DMS53 treated with DMSO at 0.1 percent for 48 hours (cell line): ENCODE data around the gene RNH1.

Experiments
- DNase-seq: peaks from one replicate; lab custom pipeline; 2025; ENCODE audit not compliant: unreplicated experiment; lab: John Stamatoyannopoulos, UW

Gene RNH1

DNA sequence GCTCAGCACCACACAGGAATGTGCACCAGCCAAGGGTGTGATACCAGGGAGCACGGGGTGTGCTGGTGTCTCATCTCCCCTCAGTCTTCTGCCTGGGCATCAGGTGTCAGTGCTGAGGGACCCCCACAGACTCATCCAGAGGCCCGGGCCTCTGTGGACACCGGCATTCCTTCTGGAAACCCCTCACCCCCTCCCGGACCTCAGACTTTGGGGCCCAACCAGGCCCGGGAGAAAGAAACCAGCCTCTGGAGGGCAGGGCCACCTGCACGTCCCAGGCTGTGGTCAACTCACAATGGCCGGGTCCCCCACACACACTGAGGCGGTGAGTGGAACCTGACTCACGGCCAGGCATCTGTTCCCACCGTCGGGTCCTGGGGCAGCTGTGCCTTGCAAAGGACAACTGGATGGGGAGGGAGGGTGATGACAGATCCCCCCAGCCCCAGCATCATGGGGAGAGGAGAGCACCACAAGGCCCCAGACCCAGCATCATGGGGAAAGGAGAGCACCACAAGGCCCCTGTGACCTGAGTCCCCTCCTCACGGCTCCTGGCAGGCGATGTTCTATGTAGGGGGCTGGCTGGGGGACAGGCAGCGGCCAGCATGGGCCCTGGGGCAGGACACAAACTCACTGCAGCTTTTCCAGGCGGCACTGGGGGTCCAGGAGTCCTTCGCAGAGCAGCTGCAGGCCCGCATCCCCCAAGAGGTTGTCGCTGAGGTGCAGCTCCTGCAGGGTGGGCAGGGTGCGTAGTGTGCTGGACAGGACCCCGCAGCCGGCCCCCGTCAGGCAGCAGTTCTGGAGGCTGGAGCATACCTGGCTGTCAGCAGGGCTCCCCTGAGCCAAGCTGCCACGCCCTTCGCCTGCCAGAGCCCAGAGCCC is 7.6 kb downstream of the RNH1 start:
- DNase-seq = no peak

DNA sequence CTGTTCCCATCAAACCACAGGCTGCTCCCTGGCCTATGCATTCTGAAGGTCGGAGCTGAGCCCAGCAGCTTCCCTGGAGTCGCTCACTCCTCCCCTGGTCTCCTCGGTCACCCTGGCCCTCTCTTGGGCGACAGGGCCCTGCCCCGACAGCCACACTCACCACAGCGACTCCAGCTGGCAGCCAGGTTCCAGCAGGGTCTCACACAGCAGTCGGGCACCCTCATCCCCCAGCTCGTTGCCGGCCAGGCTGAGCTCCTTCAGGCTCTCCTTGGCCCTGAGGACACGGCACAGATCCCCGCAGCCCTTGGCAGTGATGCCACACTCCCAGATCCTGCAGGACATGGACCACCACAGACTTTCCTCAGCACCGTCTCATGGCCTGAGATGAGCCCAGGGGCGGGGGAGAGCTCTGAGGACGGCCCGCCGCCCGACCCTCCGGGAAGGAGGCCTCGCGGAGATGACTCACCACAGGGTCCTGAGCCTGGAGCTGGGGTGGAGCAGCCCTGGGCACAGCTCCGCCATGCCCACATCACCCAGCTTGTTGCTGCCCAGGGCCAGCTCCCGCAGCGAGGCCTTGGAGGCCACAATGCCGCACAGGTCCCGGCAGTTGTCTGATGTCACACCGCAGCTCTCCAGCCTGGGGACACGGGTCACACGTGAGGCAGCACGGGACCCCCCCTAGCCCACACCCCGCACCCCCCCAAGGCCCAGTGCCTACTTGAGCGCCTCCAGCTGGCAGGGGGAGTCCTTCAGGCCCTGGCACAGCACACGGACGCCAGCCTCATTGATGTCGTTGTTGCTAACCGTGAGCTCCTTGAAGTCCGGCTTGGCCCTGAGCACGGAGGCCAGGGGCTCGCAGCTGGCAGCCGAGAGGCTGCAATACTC is 8.5 kb downstream of the RNH1 start:
- no peak for DNase-seq

DNA sequence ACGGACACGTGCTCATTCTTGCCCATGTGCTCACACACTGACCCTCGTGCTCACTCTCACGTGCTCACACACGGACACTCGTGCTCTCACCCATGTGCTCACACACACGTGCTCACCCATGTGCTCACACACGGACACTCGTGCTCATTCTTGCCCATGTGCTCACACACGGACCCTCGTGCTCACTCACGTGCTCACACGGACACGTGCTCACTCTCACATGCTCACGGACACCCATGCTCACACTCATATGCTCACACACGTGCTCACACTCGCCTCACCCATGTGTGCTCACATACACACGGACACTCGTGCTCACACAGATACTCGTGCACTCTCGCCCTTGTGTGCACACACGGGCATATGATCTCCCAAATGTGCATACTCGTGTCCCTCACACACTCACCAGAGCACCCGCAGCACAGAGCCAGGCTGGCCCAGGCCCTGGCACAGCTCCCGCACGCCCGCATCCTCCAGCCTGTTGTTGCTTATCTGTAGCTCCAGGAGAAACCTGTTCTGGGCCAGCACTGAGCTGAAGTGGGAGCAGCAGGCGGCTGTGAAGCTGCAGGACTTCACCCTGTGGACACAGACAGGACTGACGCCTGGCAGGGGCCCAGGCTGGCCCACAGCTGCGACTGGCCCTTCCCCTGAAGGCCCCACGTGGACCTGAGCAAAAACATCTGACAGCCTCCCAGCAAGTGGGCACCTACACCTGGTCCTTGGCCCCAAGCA is 9.3 kb downstream of the RNH1 start:
- DNase-seq = no peak

DNA sequence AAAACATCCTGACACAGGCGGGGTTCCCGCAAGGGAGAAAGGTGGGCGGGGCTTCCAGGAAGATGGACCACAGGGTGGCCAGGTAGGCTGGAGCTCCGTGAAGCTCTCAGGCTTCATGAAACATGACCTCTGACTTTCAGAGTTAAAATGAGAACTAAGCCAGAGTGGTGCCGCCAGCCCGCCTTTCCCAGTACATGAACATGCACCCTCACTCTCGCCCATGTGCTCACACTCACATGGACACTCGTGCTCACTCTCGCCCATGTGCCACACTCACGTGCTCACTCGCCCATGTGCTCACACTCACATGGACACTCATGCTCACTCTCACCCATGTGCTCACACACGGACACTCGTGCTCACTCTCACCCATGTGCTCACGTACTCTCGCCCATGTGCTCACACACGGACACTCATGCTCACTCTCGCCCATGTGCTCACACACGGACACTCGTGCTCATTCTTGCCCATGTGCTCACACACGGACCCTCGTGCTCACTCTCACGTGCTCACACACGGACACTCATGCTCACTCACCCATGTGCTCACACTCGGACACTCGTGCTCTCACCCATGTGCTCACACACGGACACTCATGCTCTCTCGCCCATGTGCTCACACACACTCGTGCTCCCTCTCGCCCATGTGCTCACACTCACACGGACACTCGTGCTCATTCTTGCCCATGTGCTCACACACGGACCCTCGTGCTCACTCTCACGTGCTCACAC is 10.0 kb downstream of the RNH1 start:
- DNase-seq = peak; percentile 12

- no peak for DNase-seq
Measured at GRCh38 chr11:495537-495931, 11.5 kb downstream of the RNH1 start.

DNA sequence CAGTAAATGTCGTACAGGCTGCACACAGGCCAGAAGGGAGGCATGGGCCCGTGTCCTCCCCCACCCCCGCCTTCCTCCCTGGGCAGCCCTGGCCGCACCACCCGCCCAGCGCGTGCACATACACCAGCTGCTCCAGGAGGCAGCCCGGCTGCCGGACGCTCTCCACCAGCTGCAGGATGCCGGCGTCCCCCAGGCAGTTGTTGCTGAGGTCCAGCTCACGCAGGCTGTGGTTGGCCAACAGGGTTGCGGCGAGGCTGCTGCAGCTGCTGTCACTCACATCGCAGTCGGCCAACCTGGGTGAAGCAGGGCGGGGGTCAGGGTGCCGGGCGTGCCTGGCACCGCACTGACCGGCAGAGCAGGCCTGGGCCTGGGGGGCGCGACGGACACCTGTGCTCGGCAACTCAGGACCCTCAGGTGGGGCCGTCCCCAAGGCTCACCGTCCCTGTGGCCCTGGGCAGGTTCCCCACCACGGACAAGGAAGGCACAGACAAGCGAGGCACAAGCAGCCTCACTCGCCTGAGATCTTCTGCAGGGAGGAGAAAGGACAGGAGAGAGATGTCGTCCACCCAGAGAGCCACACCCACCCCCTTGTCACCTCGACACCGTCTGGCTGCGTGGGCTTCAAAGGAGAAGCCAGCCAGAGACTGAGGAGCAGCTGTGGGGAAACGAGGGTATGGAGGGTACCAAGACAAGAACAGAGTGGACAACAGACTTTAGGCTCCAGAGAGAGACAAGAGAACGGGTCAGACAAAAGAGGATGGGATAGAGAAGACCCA is 12.1 kb downstream of the RNH1 start:
- DNase-seq = peak; percentile 92

- peak; percentile 73 for DNase-seq
Measured at GRCh38 chr11:492427-493226, 14.4 kb downstream of the RNH1 start.

- DNase-seq = no peak
Measured at GRCh38 chr11:491358-491757, 15.7 kb downstream of the RNH1 start.

DNA sequence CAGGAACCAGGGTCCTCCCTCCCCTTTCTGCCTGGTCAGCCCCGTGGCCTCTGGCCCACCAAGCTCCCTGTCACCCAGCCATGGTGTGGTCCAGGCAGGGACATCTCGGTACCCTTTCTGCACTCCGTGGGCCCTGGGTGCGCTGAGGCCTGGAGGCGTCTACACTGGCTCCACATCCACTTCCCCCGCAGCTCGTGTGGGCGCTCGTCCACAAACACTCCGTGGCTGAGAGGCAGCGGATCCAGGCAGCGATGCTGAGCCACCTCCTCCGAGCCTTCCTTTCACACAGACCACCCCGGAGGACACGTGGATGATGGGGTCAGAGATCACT is 16.1 kb downstream of the RNH1 start:
- DNase-seq = no peak

- DNase-seq = no peak
Measured at GRCh38 chr11:490186-490929, 16.7 kb downstream of the RNH1 start.

DNA sequence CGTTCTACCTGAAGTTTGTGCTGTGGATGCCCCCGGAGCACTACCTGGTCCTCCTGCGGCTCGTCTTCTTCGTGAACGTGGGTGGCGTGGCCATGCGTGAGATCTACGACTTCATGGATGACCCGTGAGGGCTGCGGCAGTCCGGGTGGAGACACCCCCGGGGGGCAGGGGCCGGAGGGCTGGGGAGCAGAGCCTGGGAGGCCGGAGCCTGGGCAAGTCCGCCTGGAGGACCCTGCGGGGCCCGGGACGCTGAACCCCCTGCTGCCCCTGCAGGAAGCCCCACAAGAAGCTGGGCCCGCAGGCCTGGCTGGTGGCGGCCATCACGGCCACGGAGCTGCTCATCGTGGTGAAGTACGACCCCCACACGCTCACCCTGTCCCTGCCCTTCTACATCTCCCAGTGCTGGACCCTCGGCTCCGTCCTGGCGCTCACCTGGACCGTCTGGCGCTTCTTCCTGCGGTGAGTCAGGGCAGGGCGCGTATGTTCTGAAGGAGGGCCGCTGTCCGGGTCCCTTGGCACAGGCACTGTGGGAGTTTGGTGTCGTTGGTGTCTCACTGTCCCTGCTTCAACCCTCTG is 17.3 kb downstream of the RNH1 start:
- DNase-seq = no peak

DNA sequence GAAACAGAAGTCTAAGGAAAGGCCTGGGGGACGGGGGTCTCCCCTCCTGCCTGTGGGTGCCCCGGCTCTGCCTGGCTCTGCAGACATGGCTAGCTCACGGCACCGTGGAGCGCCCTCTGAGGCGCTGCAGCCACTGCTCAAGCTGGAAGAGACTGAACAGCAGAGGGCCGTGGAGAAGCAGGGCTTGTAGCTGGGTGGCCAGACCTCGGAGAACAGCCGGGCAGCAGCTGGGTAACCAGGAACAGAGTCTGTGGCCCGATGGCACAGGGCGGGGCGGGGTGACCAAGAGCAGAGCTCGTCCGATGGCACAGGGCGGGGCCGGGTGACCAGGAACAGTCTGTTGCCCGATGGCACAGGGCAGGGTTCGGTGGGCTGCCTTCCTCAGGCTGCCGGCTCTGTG is 18.1 kb downstream of the RNH1 start:
- no peak for DNase-seq

- no peak for DNase-seq
Measured at GRCh38 chr11:488579-488978, 18.5 kb downstream of the RNH1 start.

- no peak for DNase-seq
Measured at GRCh38 chr11:488062-488461, 19.0 kb downstream of the RNH1 start.

GRCh38 chr11:487571-488021 is 19.4 kb downstream of the RNH1 start:
- no peak for DNase-seq

DNA sequence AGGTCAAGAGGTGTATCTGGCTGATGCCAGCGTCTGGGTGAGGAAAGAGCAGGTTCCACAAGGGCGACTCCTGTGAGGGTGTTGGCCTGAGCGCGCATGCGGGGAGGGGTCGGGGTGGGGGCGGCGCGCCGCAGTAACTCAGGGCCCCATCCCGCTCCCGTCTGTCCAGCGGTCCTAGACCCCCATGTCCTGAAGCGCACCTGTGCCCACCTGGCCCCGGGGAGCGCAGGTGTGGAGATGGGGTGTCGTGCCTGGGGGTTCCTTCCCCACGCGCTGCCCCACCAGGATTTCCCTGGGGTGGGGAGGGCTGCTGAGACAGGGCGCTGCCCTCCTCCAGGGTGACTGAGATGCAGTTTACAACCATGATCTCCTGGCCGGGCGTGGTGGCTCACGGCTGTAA is 20.9 kb downstream of the RNH1 start:
- no peak for DNase-seq

- DNase-seq = no peak
Measured at GRCh38 chr11:484616-485015, 22.4 kb downstream of the RNH1 start.

GRCh38 chr11:479311-479710 is 27.7 kb downstream of the RNH1 start:
- DNase-seq = no peak
